Measurements from ENCODE around the gene NEB. TPM values are rescaled to one million over a fixed set of nuclear protein-coding genes. Genes with fewer than 3 reads are reported as not detected.
A peak's percentile ranks its signal among the peaks of the same experiment; 100 is the strongest.

The NEB gene
- polyA plus RNA-seq, 3 donors: 2.7 TPM; not detected in 2

DNA sequence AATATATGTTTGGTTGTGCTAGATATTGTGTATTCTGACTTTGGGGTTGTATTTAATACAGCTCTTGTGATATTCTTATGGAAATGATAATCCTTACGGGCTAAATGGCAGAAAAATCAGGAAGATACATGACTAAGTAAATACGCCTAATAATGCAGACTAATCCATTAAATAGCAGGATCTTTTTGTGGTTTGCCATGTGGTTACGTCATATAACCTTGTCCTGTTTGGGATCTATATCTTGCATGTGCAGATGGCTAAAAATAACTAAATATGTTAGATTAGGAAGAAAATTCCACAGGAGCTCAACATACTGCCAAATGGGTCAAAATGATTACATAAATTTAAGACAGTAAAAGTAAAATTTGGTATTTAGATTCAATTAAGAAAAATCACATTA, 83.0 kb downstream of the NEB start:
- Mint-ChIP-seq H3K9me3 (peaks cover 0 to 5% (median 0%) of the 10 kb centered on the region in 7 donors), H3K27me3 (ENCODE audit: low read depth in 3 of 3) (no peaks in the 10 kb centered on the region), H3K4me3 (no peak overlapping the region), H3K4me1 (peaks cover 21% of the 10 kb centered on the region), H3K36me3 (no peaks in the 10 kb centered on the region), H3K27ac (no peak overlapping the region)
- H3K4me1 ChIP-seq (ENCODE audit: control insufficient read depth in 1 of 2, insufficient read depth in 2 of 2, low read length in 2 of 2): peaks cover 9 to 20% of the 10 kb centered on the region in 2 donors
- H3K79me2 ChIP-seq (ENCODE audit: insufficient read depth, low read length): no peaks in the 10 kb centered on the region
- H3K4me2 ChIP-seq (replicated peaks; ENCODE audit: extremely low read depth, low read length, poor library complexity, severe bottlenecking): no peak overlapping the region
- H3K9ac ChIP-seq (ENCODE audit: insufficient read depth, low read length, poor library complexity, severe bottlenecking): no peak overlapping the region
- no CpG with 5 or more reads among the region's 3 CpGs for WGBS (ENCODE audit: insufficient coverage)
- H4K20me1 ChIP-seq (ENCODE audit: insufficient read depth, low read length): no peaks in the 10 kb centered on the region
- H3K27ac ChIP-seq (ENCODE audit: low read depth in 1 of 2, low read length in 2 of 2): no peak overlapping the region
- TF ChIP-seq, protein P1, sequence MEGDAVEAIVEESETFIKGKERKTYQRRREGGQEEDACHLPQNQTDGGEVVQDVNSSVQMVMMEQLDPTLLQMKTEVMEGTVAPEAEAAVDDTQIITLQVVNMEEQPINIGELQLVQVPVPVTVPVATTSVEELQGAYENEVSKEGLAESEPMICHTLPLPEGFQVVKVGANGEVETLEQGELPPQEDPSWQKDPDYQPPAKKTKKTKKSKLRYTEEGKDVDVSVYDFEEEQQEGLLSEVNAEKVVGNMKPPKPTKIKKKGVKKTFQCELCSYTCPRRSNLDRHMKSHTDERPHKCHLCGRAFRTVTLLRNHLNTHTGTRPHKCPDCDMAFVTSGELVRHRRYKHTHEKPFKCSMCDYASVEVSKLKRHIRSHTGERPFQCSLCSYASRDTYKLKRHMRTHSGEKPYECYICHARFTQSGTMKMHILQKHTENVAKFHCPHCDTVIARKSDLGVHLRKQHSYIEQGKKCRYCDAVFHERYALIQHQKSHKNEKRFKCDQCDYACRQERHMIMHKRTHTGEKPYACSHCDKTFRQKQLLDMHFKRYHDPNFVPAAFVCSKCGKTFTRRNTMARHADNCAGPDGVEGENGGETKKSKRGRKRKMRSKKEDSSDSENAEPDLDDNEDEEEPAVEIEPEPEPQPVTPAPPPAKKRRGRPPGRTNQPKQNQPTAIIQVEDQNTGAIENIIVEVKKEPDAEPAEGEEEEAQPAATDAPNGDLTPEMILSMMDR (IDR thresholded peaks at IDR 0.05): no peak
- intact Hi-C loops (cut with micrococcal nuclease): no loop called here
- no peak for DNase-seq
- no peaks in the 10 kb centered on the region for H3K36me3 ChIP-seq (replicated peaks in 1 of 2; ENCODE audit: control insufficient read depth in 1 of 2, insufficient read depth in 2 of 2, low read length in 2 of 2)
- H3K9me3 ChIP-seq (replicated peaks in 1 of 2; ENCODE audit: control insufficient read depth in 1 of 2, insufficient read depth in 1 of 2, low read length in 2 of 2): no peaks in the 10 kb centered on the region
- no peak overlapping the region for H2AFZ ChIP-seq (ENCODE audit: insufficient read depth, low read depth, low read length, poor library complexity, severe bottlenecking)
- H3K27me3 ChIP-seq (ENCODE audit: control insufficient read depth in 2 of 2, insufficient read depth in 2 of 2, low read length in 2 of 2): no peaks in the 10 kb centered on the region
- no peak overlapping the region for H3K4me3 ChIP-seq (replicated peaks in 1 of 3; ENCODE audit: low read depth in 2 of 3, low read length in 3 of 3)

DNA sequence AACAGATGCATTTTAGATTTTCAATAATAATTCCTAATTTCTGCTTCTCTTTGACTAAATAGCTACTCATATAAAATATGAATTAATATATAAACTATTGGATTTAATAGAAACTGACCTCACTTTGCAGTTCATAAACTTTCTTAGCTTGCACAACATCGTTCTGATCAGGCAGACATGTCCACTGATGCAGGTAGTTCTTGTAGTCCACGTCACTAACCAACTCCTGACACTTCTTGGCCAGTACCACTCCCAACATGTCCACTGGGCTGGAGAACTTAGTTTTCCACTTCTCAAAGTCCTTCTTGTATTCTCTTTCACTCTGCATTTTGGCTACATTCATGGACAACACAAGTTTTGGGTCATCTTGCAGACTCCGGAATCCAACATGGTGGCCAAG, 83.8 kb downstream of the NEB start:
- Mint-ChIP-seq H3K9me3 (peaks cover 0 to 5% (median 0%) of the 10 kb centered on the region in 7 donors), H3K27ac (peak overlapping the region in 1 of 7 donors; percentile 31), H3K27me3 (ENCODE audit: low read depth in 3 of 3) (no peaks in the 10 kb centered on the region), H3K4me3 (no peak overlapping the region), H3K36me3 (no peaks in the 10 kb centered on the region), H3K4me1 (peaks cover 21% of the 10 kb centered on the region)
- Histone ChIP-seq H4K20me1 (ENCODE audit: insufficient read depth, low read length) (no peaks in the 10 kb centered on the region), H2AFZ (ENCODE audit: insufficient read depth, low read depth, low read length, poor library complexity, severe bottlenecking) (no peak overlapping the region), H3K36me3 (replicated peaks in 1 of 2; ENCODE audit: control insufficient read depth in 1 of 2, insufficient read depth in 2 of 2, low read length in 2 of 2) (no peaks in the 10 kb centered on the region), H3K27me3 (ENCODE audit: control insufficient read depth in 2 of 2, insufficient read depth in 2 of 2, low read length in 2 of 2) (no peaks in the 10 kb centered on the region), H3K4me2 (replicated peaks; ENCODE audit: extremely low read depth, low read length, poor library complexity, severe bottlenecking) (no peak overlapping the region), H3K27ac (ENCODE audit: low read depth in 1 of 2, low read length in 2 of 2) (no peak overlapping the region), H3K9me3 (replicated peaks in 1 of 2; ENCODE audit: control insufficient read depth in 1 of 2, insufficient read depth in 1 of 2, low read length in 2 of 2) (no peaks in the 10 kb centered on the region), H3K4me1 (ENCODE audit: control insufficient read depth in 1 of 2, insufficient read depth in 2 of 2, low read length in 2 of 2) (peaks cover 9 to 21% of the 10 kb centered on the region in 2 donors), H3K79me2 (ENCODE audit: insufficient read depth, low read length) (no peaks in the 10 kb centered on the region), H3K9ac (ENCODE audit: insufficient read depth, low read length, poor library complexity, severe bottlenecking) (no peak overlapping the region), H3K4me3 (replicated peaks in 1 of 3; ENCODE audit: low read depth in 2 of 3, low read length in 3 of 3) (no peak overlapping the region)
- 92% methylated on average over 2 of the region's 3 CpGs for WGBS (ENCODE audit: insufficient coverage)
- intact Hi-C loops (cut with micrococcal nuclease): no loop called here
- DNase-seq: no peak
- TF ChIP-seq, protein P1 (IDR thresholded peaks at IDR 0.05): no peak
